GM20431 (cell line): ENCODE results near the gene PILRA.
"Not testable (repeated sequence)": the region's sequence is repeated elsewhere in the genome, so short reads cannot be mapped to it uniquely, and the experiment has no call there.

Experiments
- in situ Hi-C: fragments of 300-500 bp; cut with MseI, MboI; formaldehyde crosslinking; loops from one replicate; pipeline ENCODE4 v1.15.0; 2020; ENCODE audit warnings: low sequenced_read_pairs; ENCODE audit not compliant: unreplicated experiment

Gene PILRA

DNA sequence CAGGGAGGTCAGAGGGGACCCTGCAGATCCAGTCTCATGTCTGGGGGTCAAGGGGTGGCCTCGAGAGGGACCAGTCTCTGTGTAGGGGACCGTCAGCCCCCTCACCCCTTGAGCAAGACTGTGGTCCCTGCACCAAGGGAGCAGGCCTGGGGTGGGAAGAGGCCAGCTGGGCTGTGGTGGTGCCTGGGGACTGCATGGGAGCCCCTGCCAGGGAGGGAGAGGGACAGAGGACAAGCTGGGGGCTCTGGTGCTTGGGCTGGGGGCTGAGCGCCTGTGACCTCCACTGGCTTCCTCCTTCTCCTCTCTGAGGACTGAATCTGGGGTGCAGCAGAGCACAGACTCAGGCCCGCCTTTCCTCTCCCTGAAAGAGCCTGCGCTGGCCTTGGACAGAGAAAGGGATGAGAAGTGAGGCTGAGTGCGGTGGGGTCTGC is 16.1 kb upstream of the PILRA start:
- in situ Hi-C loops, result no loop called here

DNA sequence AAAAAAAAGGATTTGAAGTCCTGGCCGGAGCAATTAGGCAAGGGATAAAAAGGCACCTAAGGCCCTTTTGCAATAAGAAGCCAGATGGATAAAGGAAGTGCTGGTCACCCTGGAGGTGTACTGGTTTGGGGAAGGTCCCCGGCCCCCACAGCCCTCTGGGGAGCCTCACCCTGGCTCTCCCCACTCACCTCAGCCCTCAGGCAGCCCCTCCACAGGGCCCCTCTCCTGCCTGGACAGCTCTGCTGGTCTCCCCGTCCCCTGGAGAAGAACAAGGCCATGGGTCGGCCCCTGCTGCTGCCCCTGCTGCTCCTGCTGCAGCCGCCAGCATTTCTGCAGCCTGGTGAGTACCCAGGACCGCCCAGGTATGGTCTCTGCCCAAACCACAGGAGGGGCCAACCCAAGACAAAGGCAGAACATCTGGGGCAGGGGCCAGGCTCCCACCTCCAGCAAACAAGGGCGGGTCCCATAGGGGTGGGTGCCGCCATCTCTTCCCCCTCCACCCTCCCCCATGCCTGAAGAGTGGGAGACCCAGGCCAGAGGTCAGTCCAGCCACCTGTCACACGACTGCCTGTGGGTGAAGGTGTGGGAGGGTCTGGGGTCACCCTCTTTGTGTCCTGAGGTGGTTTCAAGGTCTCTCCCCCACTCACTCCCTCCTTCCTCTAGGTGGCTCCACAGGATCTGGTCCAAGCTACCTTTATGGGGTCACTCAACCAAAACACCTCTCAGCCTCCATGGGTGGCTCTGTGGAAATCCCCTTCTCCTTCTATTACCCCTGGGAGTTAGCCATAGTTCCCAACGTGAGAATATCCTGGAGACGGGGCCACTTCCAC is 15.0 kb upstream of the PILRA start, which contains the start of gene PILRB:
PILRB (plus strand) TSS at position 91 of the 830 bp plus-strand sequence; CDS start at position 277, 186 bp downstream.
- in situ Hi-C loops, result no loop called here

DNA sequence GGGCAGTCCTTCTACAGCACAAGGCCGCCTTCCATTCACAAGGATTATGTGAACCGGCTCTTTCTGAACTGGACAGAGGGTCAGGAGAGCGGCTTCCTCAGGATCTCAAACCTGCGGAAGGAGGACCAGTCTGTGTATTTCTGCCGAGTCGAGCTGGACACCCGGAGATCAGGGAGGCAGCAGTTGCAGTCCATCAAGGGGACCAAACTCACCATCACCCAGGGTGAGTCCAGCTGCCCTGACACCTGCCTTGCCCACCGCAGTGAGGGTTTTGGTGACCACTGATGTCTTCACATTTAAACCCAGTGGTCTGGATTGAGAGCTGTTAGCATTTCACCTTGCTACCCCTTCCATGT is 14.5 kb upstream of the PILRA start:
- in situ Hi-C loops, result no loop called here

DNA sequence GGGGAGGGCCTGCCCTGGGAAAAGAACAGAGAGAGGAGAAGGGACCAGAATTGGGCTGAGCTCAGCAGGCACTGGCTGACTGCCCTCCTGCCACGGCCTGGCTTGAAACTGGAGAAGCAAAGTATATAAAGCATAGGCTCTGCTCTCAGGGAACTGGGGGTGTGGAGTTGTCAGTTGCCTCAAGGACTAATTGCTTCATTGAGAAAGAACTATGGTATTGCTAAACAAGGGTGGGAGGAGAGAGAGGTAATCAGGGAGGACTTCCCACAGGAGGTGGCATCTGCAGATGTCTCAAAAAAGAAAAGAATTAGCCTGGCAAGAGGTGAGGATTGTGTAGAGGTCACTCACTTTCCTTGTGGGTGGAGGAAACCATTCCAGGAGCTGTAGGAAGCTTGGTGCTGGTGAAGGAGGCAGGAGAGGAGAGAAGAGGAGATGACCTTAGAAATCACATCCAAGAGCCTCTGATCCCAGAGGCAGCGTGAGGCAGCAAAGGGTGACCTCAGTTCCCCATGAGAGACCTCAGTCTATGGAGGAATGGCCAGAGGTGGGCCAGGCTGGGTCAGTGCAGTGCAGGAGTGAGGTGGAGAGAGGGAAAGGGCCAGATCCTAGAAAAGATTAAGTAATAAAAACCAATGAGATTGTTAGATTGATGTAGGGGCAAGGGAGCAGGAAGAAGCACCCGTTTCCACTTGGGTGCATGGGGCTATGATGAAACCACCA is 13.0 kb upstream of the PILRA start:
- in situ Hi-C loops, result no loop called here

DNA sequence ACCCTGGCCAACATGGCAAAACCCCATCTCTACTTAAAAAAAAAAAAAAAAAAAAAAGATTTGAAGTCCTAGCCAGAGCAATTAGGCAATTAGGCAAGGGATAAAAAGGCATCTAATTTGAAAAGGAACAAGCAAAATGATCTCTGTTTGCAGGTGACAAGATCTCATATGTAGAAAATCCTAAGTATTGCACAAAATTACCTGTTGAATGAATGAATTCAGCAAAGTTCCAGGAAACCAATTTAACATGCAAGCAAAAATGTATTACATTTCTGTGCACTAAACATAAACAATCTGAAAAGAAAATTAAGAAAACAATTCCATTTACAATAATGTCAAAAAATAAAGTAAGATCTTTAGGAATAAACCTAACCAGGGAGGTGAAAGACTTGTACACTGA is 10.2 kb upstream of the PILRA start:
- in situ Hi-C loops, result no loop called here

DNA sequence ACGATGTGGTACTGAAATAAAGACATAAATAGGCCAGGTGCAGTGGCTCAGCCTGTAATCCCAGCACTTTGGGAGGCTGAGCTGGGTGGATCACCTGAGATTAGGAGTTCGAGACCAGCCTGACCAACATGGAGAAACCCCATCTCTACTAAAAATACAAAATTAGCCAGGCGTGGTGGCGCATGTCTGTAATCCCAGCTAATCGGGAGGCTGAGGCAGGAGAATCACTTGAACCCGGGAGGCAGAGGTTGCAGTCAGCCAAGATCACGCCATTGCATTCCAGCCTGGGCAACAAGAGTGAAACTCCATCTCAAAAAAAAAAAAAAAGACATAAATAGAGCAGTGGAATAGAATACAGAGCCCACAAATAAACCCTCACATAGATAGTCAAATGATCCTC is 9.5 kb upstream of the PILRA start:
- in situ Hi-C loops, result not testable (repeated sequence)

DNA sequence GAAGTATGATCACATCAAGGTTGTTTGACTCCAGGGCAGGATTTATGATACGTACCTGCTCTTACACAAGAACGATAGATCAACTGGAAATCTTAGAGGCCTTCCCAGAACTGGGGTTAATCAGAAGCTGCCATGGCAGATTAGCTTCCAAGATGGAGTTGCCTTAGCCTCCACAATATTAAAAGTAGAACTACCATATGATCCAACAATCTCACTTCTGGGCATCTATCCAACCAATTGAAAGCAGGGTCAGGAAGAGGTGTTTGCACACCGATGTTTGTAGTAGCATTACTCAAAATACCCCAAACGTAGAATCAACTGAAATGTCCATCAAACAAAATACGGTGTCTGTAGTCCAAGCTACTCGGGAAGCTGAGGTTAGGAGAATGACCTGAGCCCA is 8.8 kb upstream of the PILRA start:
- in situ Hi-C loops, result no loop called here

DNA sequence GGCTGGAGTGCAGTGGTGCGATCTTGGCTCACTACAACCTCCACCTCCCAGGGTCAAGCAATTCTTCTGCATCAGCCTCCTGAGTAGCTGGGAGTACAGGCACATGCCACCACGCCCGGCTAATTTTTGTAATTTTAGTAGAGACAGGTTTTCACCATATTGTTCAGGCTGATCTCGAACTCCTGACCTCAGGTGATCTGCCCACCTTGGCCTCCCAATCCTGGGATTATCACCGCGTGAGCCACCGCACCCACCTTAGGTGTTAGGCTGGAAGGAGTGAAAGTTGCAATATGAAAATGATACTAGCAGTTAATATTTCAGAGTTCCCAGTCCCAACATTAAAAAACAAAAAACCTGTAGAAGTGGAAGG is 7.3 kb upstream of the PILRA start:
- in situ Hi-C loops, result not testable (repeated sequence)

DNA sequence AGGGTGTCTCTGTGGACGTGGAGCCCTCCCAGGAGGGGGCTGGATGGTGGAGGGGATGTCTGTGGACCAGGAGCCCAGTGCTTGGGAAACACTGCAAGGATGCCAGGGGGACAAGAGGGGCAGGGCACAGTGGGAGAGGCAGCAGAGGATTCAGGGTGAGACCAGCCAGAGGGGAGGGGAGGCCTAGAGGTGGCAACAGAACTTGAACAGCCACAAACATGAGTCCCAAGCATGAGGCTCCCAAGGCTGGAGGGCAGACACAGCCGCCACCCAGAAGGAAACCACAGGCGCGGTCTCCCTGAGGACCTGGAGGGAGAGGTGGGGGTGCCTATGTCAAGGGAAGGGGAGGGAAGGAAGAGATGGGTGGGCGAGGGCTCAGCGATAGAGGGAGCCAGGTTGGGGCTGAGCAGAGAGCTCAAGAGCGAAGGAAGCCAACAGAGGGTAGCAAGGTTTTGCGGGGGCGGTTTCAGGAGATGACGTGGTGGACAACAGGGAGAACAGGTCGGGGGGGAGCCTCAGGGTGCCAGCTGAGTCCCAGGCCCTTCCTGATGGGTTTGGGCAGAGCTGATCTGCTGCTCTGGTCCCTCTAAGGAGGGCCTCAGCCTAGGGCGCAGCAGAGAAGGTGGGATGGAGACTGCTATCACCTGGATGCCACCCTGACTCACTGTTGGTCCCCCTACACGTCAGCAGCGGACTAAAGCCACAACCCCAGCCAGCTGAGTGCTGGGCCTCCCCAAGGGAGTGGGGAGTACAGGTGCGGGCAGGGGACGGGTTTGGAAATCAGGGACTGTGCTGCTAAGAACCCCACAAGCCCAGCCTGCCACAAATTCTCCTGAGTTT is 6.7 kb upstream of the PILRA start:
- in situ Hi-C loops, result no loop called here

DNA sequence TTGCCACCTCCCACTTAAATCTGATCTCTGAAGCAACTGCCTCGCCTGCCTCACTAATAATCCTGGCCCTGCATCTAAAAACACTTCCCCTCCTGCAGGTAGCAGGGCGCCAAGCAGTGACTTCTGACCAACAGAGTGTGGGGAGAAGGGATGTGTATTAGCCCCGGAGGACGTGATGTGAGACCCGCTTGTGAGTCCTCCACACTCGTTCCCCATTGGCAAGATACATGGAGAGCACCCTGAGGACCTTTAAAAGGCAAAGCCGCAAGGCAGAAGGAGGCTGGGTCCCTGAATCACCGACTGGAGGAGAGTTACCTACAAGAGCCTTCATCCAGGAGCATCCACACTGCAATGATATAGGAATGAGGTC is 6.1 kb upstream of the PILRA start:
- in situ Hi-C loops, result no loop called here

DNA sequence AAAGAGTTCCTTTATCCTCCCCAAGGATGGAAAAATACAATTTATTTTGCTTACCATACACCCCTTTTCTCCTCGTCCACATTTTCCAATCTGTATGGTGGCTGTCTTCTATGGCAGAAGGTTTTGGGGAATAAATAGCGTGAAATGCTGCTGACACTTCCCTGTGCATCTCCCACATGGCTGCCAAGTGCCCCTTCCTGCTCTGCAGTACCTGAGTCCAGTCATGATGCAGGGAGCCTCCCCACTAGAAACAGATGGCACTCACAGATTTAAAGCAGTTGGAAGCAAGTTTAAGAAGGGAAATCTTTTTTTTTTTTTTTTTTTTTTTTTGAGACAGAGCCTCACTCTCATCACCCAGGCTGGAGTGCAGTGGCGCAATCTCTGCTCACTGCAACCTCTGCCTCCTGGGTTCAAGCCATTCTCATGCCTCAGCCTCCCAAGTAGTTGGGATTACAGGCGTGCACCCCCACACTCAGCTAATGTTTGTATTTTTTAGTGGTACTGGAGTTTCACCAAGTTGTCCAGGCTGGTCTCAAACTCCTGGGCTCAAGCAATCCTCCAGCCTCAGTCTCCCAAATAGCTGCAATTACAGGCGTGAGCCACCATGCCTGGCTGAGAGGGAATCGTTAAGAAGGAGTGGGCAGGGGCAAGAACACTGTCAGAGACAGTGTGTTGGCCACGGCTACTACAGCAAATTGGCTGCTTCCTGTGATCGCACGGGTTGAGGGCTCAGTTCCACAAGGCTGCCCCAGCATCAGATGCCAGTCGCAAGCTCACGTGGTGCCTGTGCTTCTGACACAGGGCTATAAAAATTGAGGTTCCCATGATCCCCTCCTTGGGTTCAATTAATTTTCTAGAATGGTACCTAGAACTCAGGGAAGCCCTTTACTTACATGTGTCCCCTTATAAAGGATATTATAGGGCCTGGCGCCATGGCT is 5.3 kb upstream of the PILRA start:
- in situ Hi-C loops, result no loop called here

DNA sequence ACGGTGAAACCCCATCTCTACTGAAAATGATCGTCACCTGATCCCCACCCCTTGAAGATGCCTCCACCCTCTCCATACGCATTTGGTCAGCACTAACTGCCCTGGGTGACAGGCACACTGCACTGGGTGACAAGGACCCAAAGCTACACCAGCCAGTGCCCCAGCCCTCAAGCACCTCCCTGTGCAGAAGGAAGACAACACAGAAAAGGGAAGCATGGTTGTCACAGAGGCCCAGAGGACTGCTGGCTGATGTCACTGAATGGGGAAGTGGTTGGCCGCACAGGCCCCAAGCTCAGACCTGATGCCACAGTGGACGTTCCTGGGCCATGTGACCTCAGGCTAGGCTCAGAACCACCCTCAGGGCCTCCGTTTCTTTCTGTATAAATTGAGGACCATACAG is 4.2 kb upstream of the PILRA start:
- in situ Hi-C loops, result no loop called here

DNA sequence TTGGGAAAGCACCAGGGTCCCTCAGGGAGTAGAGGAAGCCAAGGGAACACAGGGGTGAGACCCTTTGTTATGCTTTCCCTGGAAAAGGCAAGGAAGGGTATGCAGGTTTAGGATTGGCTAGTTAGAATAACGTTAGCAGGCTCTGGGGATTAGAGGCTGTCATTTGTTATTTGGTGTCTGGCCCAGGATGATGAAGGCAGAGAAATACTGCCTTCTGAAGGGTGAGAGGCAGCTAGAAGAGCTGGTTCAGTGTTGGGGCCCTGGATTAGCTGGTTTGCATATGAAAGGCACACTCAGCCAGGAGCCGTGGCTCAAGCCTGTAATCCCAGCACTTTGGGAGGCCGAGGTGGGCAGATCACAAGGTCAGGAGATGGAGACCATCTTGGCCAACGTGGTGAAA is 3.0 kb upstream of the PILRA start:
- in situ Hi-C loops, result no loop called here

DNA sequence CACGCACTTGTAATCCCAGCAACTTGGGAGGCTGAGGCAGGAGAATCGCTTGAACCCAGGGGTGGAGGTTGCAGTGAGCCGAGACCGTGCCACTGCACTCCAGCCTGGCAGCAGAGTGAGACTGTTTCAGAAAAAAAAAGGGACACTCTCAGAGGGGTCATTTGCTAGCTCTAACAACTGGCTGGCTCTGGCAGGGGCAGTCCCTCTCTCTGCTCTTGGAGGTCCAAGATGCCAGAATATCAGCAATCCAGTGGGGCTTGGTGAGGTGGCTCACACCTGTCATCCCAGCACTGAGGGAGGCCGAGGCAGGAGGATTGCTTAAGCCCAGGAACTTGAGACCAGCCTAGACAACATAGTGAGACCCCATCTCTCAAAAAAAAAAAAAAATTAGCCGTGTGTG is 2.5 kb upstream of the PILRA start:
- in situ Hi-C loops, result no loop called here

DNA sequence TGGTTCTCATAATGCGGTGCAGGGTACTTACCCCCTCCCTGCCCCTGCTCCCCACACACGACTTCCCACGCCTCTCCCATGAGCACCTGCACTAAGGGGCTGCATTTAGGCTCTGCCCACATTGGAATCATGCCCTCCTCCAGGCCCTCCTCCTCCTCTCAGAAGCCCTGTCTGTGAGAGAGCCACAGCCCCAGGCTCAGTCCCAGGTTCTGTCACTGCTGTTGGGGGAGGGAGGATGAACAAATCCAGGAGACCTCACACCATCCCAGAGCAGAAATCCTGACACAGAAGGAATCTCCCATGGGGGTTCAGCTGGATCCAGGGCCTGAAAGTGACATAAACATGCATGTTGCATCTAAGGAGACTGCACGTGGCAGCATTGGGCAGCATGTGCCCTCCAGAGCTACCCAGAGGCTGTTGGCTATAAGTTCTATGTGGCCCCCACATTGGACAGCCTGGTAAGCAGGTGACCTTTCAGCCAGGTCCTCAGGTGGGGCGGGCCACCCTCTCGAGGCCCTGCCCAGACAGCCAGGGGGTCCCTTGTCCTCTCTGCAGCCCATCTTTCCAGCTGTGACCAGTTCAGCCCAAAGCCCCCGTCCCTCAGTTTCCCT is 1.6 kb upstream of the PILRA start:
- in situ Hi-C loops, result no loop called here

DNA sequence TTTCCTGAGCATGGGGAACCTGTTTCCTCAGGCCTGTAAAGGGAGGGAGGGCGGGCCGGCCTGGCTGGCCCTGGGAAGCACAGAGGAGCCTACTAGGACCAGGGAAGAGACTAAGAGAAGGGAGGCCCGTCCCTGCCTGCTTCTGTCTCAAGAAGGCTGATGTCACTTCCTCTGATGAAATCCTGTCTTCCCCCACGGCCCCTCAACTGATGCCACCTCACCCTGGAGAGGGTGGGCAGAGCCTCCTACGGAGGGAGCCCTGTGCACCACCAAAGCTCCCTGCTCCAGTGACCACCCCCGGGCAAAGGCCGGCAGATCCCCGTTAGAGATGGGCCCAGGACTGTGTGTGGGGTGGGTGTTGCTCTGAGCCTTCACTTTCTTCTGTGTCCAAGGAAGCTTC is 1.0 kb upstream of the PILRA start:
- in situ Hi-C loops, result no loop called here

DNA sequence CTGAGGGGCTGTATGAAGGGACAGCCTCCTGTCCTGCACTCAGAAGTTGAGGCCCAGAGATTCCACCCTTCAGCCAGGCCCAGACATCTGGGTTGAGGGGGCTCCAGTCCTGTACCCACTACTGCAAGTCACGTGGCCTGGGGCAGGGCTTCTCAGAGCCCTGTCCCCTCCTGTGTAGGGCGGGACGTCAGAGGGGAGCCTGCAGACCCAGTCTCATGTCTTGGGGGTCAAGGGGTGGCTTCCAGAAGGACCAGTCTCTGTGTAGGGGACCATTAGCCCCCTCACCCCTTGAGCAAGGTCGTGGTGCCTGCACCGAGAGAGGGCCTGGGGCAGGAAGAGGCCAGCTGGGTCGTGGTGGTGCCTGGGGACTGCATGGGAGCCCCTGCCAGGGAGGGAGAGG is 593 bp upstream of the PILRA start:
- in situ Hi-C loops, result no loop called here

DNA sequence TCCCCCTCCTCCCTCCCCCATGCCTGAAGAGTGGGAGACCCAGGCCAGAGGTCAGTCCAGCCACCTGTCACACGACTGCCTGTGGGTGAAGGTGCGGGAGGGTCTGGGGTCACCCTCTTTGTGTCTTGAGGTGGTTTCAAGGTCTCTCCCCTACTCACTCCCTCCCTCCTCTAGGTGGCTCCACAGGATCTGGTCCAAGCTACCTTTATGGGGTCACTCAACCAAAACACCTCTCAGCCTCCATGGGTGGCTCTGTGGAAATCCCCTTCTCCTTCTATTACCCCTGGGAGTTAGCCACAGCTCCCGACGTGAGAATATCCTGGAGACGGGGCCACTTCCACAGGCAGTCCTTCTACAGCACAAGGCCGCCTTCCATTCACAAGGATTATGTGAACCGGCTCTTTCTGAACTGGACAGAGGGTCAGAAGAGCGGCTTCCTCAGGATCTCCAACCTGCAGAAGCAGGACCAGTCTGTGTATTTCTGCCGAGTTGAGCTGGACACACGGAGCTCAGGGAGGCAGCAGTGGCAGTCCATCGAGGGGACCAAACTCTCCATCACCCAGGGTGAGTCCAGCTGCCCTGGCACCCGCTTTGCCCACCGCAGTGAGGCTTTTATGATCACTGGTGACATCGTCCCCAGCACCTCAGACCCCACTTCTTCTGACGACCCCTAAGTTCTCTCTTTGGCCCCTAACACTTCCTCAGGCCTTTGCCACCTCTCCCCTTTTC is 747 bp downstream of the PILRA start:
- in situ Hi-C loops, result not testable (repeated sequence)

DNA sequence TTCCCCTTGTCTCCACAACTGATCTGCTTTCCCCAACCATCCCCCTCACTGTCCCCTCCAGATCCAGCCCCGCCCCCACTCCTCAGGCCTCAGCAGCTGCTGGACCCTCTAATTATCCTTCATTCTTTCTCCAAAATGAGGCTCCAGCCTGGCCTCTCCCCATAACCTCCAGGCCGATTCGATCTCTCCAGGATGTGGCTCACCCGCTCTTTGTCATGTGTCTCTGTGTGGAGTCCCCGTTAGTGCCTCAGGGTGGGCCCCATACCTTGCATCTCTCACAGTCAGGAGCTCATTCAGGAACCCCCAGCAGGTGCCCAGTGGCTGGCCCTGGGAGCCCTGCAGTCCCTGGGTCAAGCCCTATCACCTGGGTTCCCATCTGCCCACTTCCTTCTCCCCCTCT is 1.3 kb downstream of the PILRA start:
- in situ Hi-C loops, result no loop called here
